Endometrium (tissue), 2 donors: ENCODE results near the gene PDX1.

ENCODE experiments used
- FAIRE-seq: peaks from 2 replicates; lab custom pipeline; 2012; peaks lifted over from hg19 to GRCh38; lab: Jason Lieb, UNC
- donor health status: control.
- donor health status: control.

PDX1 gene

GRCh38 chr13:27919934-27920676 is at the start of gene PDX1:
PDX1 (plus strand) TSS chr13:27920000; CDS start chr13:27920139, 139 bp downstream.
- no peak for FAIRE-seq

GRCh38 chr13:27878274-27878673 is 41.5 kb upstream of the PDX1 start:
- FAIRE-seq = no peak

GRCh38 chr13:27889471-27889870 is 30.3 kb upstream of the PDX1 start:
- FAIRE-seq = no peak

GRCh38 chr13:27896726-27897125 is 23.1 kb upstream of the PDX1 start:
- no peak for FAIRE-seq

- FAIRE-seq = no peak
Measured at GRCh38 chr13:27904719-27905118, 15.1 kb upstream of the PDX1 start.

GRCh38 chr13:27905650-27906049 is 14.2 kb upstream of the PDX1 start:
- no peak for FAIRE-seq

- FAIRE-seq = no peak
Measured at GRCh38 chr13:27907121-27907787, 12.5 kb upstream of the PDX1 start.

GRCh38 chr13:27909378-27909777 is 10.4 kb upstream of the PDX1 start:
- no peak for FAIRE-seq

GRCh38 chr13:27911521-27911920 is 8.3 kb upstream of the PDX1 start:
- FAIRE-seq = no peak

- FAIRE-seq = no peak
Measured at GRCh38 chr13:27913160-27913559, 6.6 kb upstream of the PDX1 start.

- FAIRE-seq = no peak
Measured at GRCh38 chr13:27915301-27916207, 4.2 kb upstream of the PDX1 start.

- no peak for FAIRE-seq
Measured at GRCh38 chr13:27917121-27917947, 2.5 kb upstream of the PDX1 start.

- no peak for FAIRE-seq
Measured at GRCh38 chr13:27918041-27918917, 1.5 kb upstream of the PDX1 start.

- no peak for FAIRE-seq
Measured at GRCh38 chr13:27918918-27919658, 712 bp upstream of the PDX1 start.

GRCh38 chr13:27919659-27919933 is 204 bp upstream of the PDX1 start:
- FAIRE-seq = no peak

GRCh38 chr13:27920677-27921420 is 1.0 kb downstream of the PDX1 start:
- FAIRE-seq = no peak

- no peak for FAIRE-seq
Measured at GRCh38 chr13:27921421-27921960, 1.7 kb downstream of the PDX1 start.

- FAIRE-seq = no peak
Measured at GRCh38 chr13:27921961-27922882, 2.4 kb downstream of the PDX1 start.
